Suprapubic skin (tissue), 4 donors: ENCODE data around the gene PIPOX.

ENCODE experiments used
- CTCF ChIP-seq, 2 donors: fragments of 200-600 bp in 1 of 2; fragments of 450-650 bp in 1 of 2; sonication (generic) in 1 of 2; IDR thresholded peaks; one replicate each; pipeline ENCODE4 v1.5.1; 2016 to 2019; ENCODE audit warnings: antibody characterized with exemption in 2 of 2, mild to moderate bottlenecking in 1 of 2, moderate library complexity in 1 of 2
- EP300 ChIP-seq: sonication (generic); formaldehyde crosslinking; IDR thresholded peaks from one replicate; pipeline ENCODE4 v1.6.1; 2017; ENCODE audit warnings: antibody characterized with exemption
- POLR2A ChIP-seq, 2 donors: fragments of 450-650 bp; IDR thresholded peaks; one replicate each; pipeline ENCODE4 v1.6.1; 2017; ENCODE audit warnings: antibody characterized with exemption in 2 of 2, mild to moderate bottlenecking in 2 of 2, moderate library complexity in 2 of 2
- POLR2AphosphoS5 ChIP-seq, 3 donors: sonication (generic); formaldehyde crosslinking; IDR thresholded peaks; one replicate each; pipeline ENCODE4 v1.6.1; 2017; ENCODE audit warnings: antibody characterized with exemption in 3 of 3

- no peak for TF ChIP-seq POLR2AphosphoS5 (IDR thresholded peaks at IDR 0.05)
- no peak for TF ChIP-seq CTCF (IDR thresholded peaks at IDR 0.05)
- TF ChIP-seq POLR2A (IDR thresholded peaks at IDR 0.05), result no peak
- no peak for TF ChIP-seq EP300
These were observed 48.8 kb downstream of the PIPOX start for GRCh38 chr17:29091606-29092289.
